Activated naive CD4-positive, alpha-beta T cell treated with anti-CD3 and anti-CD28 coated beads, Interleukin-2, amount 10 ng/mL, durations not matched to agents 7 days and 5 days (primary cell): ENCODE results near the gene HDC.
A peak's percentile ranks its signal among the peaks of the same experiment; 100 is the strongest.

Experiments
- CTCF ChIA-PET: fragments of 350-600 bp; sonication (Branson Sonifier 250); formaldehyde crosslinking; loops from one replicate; lab custom pipeline; 2021; ENCODE audit warnings: antibody characterized with exemption; lab: Charles Lee
- DNase-seq: peaks from one replicate; pipeline ENCODE4 v3.0.0-alpha.2; 2020
- H3K27ac Mint-ChIP-seq: one replicate; pipeline ENCODE4 v1.8.0; 2021; ENCODE audit warnings: mild to moderate bottlenecking, moderate library complexity, mixed read lengths
- H3K27me3 Mint-ChIP-seq: one replicate; pipeline ENCODE4 v1.8.0; 2021; ENCODE audit warnings: mild to moderate bottlenecking, mixed read lengths
- H3K36me3 Mint-ChIP-seq: one replicate; pipeline ENCODE4 v1.8.0; 2021; ENCODE audit warnings: mixed read lengths
- H3K4me1 Mint-ChIP-seq: one replicate; pipeline ENCODE4 v1.8.0; 2021; ENCODE audit warnings: mixed read lengths
- H3K4me3 Mint-ChIP-seq: one replicate; pipeline ENCODE4 v1.8.0; 2021; ENCODE audit warnings: mild to moderate bottlenecking, moderate library complexity, mixed read lengths
- H3K9me3 Mint-ChIP-seq: one replicate; pipeline ENCODE4 v1.8.0; 2021; ENCODE audit warnings: mixed read lengths

Gene HDC

GRCh38 chr15:50248994-50249582 is 16.4 kb downstream of the HDC start:
- H3K36me3 Mint-ChIP-seq, result no peaks in the 10 kb centered on the region
- no peaks in the 10 kb centered on the region for H3K9me3 Mint-ChIP-seq
- no peak overlapping the region for H3K4me3 Mint-ChIP-seq
- H3K27me3 Mint-ChIP-seq, result peaks cover 5% of the 10 kb centered on the region
- H3K4me1 Mint-ChIP-seq, result peaks cover 36% of the 10 kb centered on the region
- CTCF ChIA-PET, result interaction anchor here (0.8 to 6.7 kb wide), 6 partner anchors 9 to 106 kb away, joined by 3 to 41 read pairs (median 4); partner anchors contain the start of genes GABPB1 and SLC27A2
- no peak for DNase-seq
- peak overlapping the region; percentile 53 for H3K27ac Mint-ChIP-seq

DNA sequence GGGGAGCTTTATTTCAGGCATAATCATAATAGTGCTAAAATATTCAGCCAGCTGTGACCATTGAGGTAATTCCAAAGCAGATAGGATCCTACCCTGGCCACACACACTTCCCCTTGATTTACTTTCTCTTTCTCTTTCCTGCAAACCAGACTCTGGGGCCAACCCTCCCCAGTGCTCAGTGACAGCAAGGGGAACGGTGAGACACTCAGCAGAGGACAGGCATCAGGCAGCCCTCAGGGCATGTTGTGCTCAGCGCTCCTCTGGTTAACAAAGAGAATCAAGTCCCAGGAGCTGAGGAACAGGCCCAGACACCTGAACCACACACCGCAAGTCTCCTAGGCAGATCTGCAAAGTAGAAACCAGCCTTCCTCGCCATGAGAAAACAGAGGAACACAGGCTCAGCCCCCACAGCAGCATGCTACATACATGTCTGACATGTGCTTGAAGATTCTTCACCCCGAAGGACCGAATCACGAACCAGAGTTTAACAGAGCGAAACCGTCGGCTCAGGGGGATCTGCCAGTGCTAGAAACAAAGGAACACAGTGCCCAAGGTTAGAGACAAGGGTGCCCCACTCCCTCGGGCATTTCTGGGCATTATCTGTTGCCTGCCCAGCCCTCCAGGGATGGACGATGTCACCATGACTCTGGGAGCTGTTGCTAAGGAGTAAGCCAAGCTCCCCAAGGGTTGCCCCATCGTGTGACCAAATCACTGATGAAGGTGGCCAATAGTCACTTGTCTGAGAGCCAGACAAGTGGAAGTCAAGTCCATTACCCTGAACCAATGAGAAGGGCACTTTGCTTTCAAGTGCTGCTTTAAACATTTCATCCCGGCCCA is 17.5 kb downstream of the HDC start:
- CTCF ChIA-PET, result interaction anchor here (0.8 to 6.7 kb wide), 5 partner anchors 10 to 107 kb away, joined by 3 to 41 read pairs (median 5); partner anchors contain the start of genes GABPB1 and SLC27A2
- peak overlapping the region; percentile 92 for H3K27ac Mint-ChIP-seq

GRCh38 chr15:50246631-50247030 is 18.9 kb downstream of the HDC start:
- H3K36me3 Mint-ChIP-seq, result no peaks in the 10 kb centered on the region
- DNase-seq, result no peak
- H3K27ac Mint-ChIP-seq, result no peak overlapping the region
- peaks cover 36% of the 10 kb centered on the region for H3K4me1 Mint-ChIP-seq
- CTCF ChIA-PET, result interaction anchor here (6.7 kb wide), 1 partner anchor 14 kb away, joined by 41 read pairs; no protein-coding TSS in a partner anchor
- peaks cover 2% of the 10 kb centered on the region for H3K27me3 Mint-ChIP-seq
- H3K4me3 Mint-ChIP-seq, result no peak overlapping the region
- no peaks in the 10 kb centered on the region for H3K9me3 Mint-ChIP-seq

More for the DNA sequence above, 17.5 kb downstream of the HDC start:
- Mint-ChIP-seq H3K4me3 (peak overlapping the region; percentile 41), H3K4me1 (peaks cover 36% of the 10 kb centered on the region), H3K27me3 (peaks cover 5% of the 10 kb centered on the region), H3K9me3 (no peaks in the 10 kb centered on the region), H3K36me3 (no peaks in the 10 kb centered on the region)
- peak; percentile 82 for DNase-seq

- no peak for DNase-seq
- CTCF ChIA-PET, result interaction anchor here (1.0 to 6.7 kb wide), 3 partner anchors 10 to 17 kb away, joined by 3 to 41 read pairs (median 3); no protein-coding TSS in a partner anchor
- Mint-ChIP-seq H3K4me1 (peaks cover 31% of the 10 kb centered on the region), H3K27me3 (no peaks in the 10 kb centered on the region), H3K36me3 (no peaks in the 10 kb centered on the region), H3K4me3 (no peak overlapping the region), H3K9me3 (no peaks in the 10 kb centered on the region), H3K27ac (no peak overlapping the region)
Measured at GRCh38 chr15:50244959-50245624, 20.4 kb downstream of the HDC start.

DNA sequence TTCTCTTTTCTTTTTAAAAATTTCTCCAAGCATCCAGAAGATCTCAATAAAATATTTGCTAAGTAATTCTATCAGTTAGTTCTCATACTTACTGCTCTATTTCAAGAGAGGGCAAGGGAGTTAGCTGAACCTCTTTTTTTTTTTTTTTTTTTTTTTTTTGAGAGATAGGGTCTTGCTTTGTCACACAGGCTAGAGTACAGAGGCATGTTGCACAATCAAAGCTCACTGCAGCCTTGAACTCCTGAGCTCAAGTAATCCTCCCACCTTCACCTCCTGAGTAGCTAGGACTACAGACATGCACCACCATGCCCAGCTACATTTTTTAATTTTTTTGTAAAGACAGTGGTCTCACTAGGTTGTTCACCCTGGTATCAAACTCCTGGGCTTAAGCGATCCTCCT is 21.4 kb downstream of the HDC start:
- Mint-ChIP-seq H3K27ac (no peak overlapping the region), H3K27me3 (no peaks in the 10 kb centered on the region), H3K36me3 (no peaks in the 10 kb centered on the region), H3K4me1 (peaks cover 27% of the 10 kb centered on the region), H3K4me3 (no peak overlapping the region), H3K9me3 (no peaks in the 10 kb centered on the region)
- CTCF ChIA-PET, result interaction anchor here (1.0 kb wide), 1 partner anchor 18 kb away, joined by 3 read pairs; no protein-coding TSS in a partner anchor
- no peak for DNase-seq

- H3K27me3 Mint-ChIP-seq, result no peaks in the 10 kb centered on the region
- no peak overlapping the region for H3K27ac Mint-ChIP-seq
- no peak for DNase-seq
- H3K36me3 Mint-ChIP-seq, result no peaks in the 10 kb centered on the region
- no peak overlapping the region for H3K4me3 Mint-ChIP-seq
- CTCF ChIA-PET, result interaction anchor here (1.3 to 3.4 kb wide), 6 partner anchors 14 to 91 kb away, joined by 3 to 25 read pairs (median 10); no protein-coding TSS in a partner anchor
- no peaks in the 10 kb centered on the region for H3K9me3 Mint-ChIP-seq
- peaks cover 6% of the 10 kb centered on the region for H3K4me1 Mint-ChIP-seq
Measured at GRCh38 chr15:50241684-50242450, 23.7 kb downstream of the HDC start.

- no peak for DNase-seq
- H3K9me3 Mint-ChIP-seq, result no peaks in the 10 kb centered on the region
- no peaks in the 10 kb centered on the region for H3K4me1 Mint-ChIP-seq
- H3K4me3 Mint-ChIP-seq, result no peak overlapping the region
- CTCF ChIA-PET, result no interaction called here
- no peak overlapping the region for H3K27ac Mint-ChIP-seq
- no peaks in the 10 kb centered on the region for H3K27me3 Mint-ChIP-seq
- H3K36me3 Mint-ChIP-seq, result peaks cover 1% of the 10 kb centered on the region
Measured at GRCh38 chr15:50238255-50238654, 27.3 kb downstream of the HDC start.

DNA sequence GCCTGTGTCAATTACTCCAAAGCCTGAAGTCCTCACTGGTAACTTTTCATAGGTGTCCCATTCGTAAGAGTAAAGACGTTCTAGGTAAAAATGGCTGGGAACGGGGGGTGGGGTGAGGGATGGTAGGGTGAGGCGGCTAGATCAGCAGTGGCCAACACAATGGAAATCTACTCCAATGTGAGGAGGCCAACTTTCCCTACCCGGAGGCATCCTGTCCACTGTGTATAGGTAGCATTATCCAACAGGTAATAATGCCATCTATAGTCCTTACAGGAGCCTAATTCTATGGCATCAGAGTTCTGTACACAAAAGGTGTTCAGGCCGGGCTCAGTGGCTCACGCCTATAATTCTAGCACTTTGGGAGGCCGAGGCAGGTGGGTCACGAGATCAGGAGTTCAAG is 29.1 kb downstream of the HDC start:
- CTCF ChIA-PET, result no interaction called here
- Mint-ChIP-seq H3K27ac (no peak overlapping the region), H3K4me1 (peaks cover 3% of the 10 kb centered on the region), H3K9me3 (no peaks in the 10 kb centered on the region), H3K27me3 (no peaks in the 10 kb centered on the region), H3K4me3 (no peak overlapping the region), H3K36me3 (peaks cover 1% of the 10 kb centered on the region)
- DNase-seq, result no peak

- Mint-ChIP-seq H3K27me3 (no peaks in the 10 kb centered on the region), H3K9me3 (no peaks in the 10 kb centered on the region), H3K4me1 (peaks cover 3% of the 10 kb centered on the region), H3K27ac (no peak overlapping the region), H3K36me3 (peaks cover 1% of the 10 kb centered on the region), H3K4me3 (no peak overlapping the region)
- no peak for DNase-seq
- CTCF ChIA-PET, result interaction anchor here (0.6 kb wide), 1 partner anchor 77 kb away, joined by 3 read pairs; no protein-coding TSS in a partner anchor
Measured at GRCh38 chr15:50235794-50236193, 29.7 kb downstream of the HDC start.

GRCh38 chr15:50234764-50235163 is 30.8 kb downstream of the HDC start:
- H3K27ac Mint-ChIP-seq, result no peak overlapping the region
- peaks cover 1% of the 10 kb centered on the region for H3K36me3 Mint-ChIP-seq
- no peaks in the 10 kb centered on the region for H3K27me3 Mint-ChIP-seq
- H3K9me3 Mint-ChIP-seq, result no peaks in the 10 kb centered on the region
- no peak overlapping the region for H3K4me3 Mint-ChIP-seq
- DNase-seq, result no peak
- CTCF ChIA-PET, result interaction anchor here (0.6 kb wide), 1 partner anchor 32 kb away, joined by 3 read pairs; no protein-coding TSS in a partner anchor
- H3K4me1 Mint-ChIP-seq, result peaks cover 3% of the 10 kb centered on the region

- no peaks in the 10 kb centered on the region for H3K27me3 Mint-ChIP-seq
- no peak overlapping the region for H3K27ac Mint-ChIP-seq
- CTCF ChIA-PET, result interaction anchor here (0.7 to 0.8 kb wide), 2 partner anchors 10 to 50 kb away, joined by 3 read pairs; no protein-coding TSS in a partner anchor
- no peaks in the 10 kb centered on the region for H3K9me3 Mint-ChIP-seq
- DNase-seq, result no peak
- peaks cover 8% of the 10 kb centered on the region for H3K36me3 Mint-ChIP-seq
- H3K4me3 Mint-ChIP-seq, result no peak overlapping the region
- peaks cover 3% of the 10 kb centered on the region for H3K4me1 Mint-ChIP-seq
Measured at GRCh38 chr15:50233192-50233736, 32.3 kb downstream of the HDC start.

GRCh38 chr15:50232791-50233190 is 32.7 kb downstream of the HDC start:
- peaks cover 3% of the 10 kb centered on the region for H3K4me1 Mint-ChIP-seq
- no peaks in the 10 kb centered on the region for H3K9me3 Mint-ChIP-seq
- H3K4me3 Mint-ChIP-seq, result no peak overlapping the region
- H3K36me3 Mint-ChIP-seq, result peaks cover 8% of the 10 kb centered on the region
- no peaks in the 10 kb centered on the region for H3K27me3 Mint-ChIP-seq
- CTCF ChIA-PET, result interaction anchor here (0.7 kb wide), 1 partner anchor 49 kb away, joined by 3 read pairs; no protein-coding TSS in a partner anchor
- DNase-seq, result no peak
- no peak overlapping the region for H3K27ac Mint-ChIP-seq

GRCh38 chr15:50231761-50232160 is 33.8 kb downstream of the HDC start:
- Mint-ChIP-seq H3K4me1 (peaks cover 3% of the 10 kb centered on the region), H3K36me3 (peaks cover 9% of the 10 kb centered on the region), H3K9me3 (no peaks in the 10 kb centered on the region), H3K27me3 (no peaks in the 10 kb centered on the region), H3K27ac (no peak overlapping the region), H3K4me3 (no peak overlapping the region)
- no peak for DNase-seq
- CTCF ChIA-PET, result no interaction called here
